ENCODE results near the gene UBE2E2. TPM values are rescaled to one million over a fixed set of nuclear protein-coding genes. Genes with fewer than 3 reads are reported as not detected.

UBE2E2 gene
- total and polyA plus RNA-seq, 2 donors from 2014 or later = 40.9 to 61.7 TPM

- no peaks in the 10 kb centered on the region for H3K9me3 ChIP-seq (ENCODE audit: control insufficient read depth in 2 of 3, insufficient read depth in 1 of 3, low read length in 3 of 3)
- TF ChIP-seq, protein P1, sequence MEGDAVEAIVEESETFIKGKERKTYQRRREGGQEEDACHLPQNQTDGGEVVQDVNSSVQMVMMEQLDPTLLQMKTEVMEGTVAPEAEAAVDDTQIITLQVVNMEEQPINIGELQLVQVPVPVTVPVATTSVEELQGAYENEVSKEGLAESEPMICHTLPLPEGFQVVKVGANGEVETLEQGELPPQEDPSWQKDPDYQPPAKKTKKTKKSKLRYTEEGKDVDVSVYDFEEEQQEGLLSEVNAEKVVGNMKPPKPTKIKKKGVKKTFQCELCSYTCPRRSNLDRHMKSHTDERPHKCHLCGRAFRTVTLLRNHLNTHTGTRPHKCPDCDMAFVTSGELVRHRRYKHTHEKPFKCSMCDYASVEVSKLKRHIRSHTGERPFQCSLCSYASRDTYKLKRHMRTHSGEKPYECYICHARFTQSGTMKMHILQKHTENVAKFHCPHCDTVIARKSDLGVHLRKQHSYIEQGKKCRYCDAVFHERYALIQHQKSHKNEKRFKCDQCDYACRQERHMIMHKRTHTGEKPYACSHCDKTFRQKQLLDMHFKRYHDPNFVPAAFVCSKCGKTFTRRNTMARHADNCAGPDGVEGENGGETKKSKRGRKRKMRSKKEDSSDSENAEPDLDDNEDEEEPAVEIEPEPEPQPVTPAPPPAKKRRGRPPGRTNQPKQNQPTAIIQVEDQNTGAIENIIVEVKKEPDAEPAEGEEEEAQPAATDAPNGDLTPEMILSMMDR (IDR thresholded peaks at IDR 0.05; ENCODE audit: borderline replicate concordance, extremely low read depth, insufficient read depth) = no peak
- no peaks in the 10 kb centered on the region for H3K27me3 ChIP-seq (ENCODE audit: control insufficient read depth, insufficient read depth, low read length)
- FAIRE-seq (no peak), DNase-seq (no peak)
- no peaks in the 10 kb centered on the region for H3K4me1 ChIP-seq (ENCODE audit: control insufficient read depth in 2 of 3, insufficient read depth in 2 of 3, low read depth in 1 of 3, low read length in 3 of 3)
- intact Hi-C loops (cut with DNase I) = no loop called here
- no peaks in the 10 kb centered on the region for H3K36me3 ChIP-seq (ENCODE audit: control insufficient read depth in 2 of 3, insufficient read depth in 3 of 3, low read length in 3 of 3)
- no peak overlapping the region for H3K27ac ChIP-seq (ENCODE audit: low read depth in 2 of 2, low read length in 2 of 2)
- no peak overlapping the region for H3K9ac ChIP-seq (ENCODE audit: low read length in 3 of 3)
- H3K4me3 ChIP-seq (ENCODE audit: low read length in 3 of 3) = no peak overlapping the region
Measured at GRCh38 chr3:23390989-23391553, 187.9 kb downstream of the UBE2E2 start.

- DNase-seq = no peak
- Histone ChIP-seq H3K4me3 (ENCODE audit: low read length in 3 of 3) (no peak overlapping the region), H3K36me3 (ENCODE audit: control insufficient read depth in 2 of 3, insufficient read depth in 3 of 3, low read length in 3 of 3) (no peaks in the 10 kb centered on the region), H3K27ac (ENCODE audit: low read depth in 2 of 2, low read length in 2 of 2) (no peak overlapping the region), H3K9ac (ENCODE audit: low read length in 3 of 3) (no peak overlapping the region), H3K4me1 (ENCODE audit: control insufficient read depth in 2 of 3, insufficient read depth in 2 of 3, low read depth in 1 of 3, low read length in 3 of 3) (no peaks in the 10 kb centered on the region), H3K9me3 (ENCODE audit: control insufficient read depth in 2 of 3, insufficient read depth in 1 of 3, low read length in 3 of 3) (no peaks in the 10 kb centered on the region), H3K27me3 (ENCODE audit: control insufficient read depth, insufficient read depth, low read length) (no peaks in the 10 kb centered on the region)
- TF ChIP-seq, protein P1 (IDR thresholded peaks at IDR 0.05; ENCODE audit: borderline replicate concordance, extremely low read depth, insufficient read depth) = no peak
- no peak for FAIRE-seq
- intact Hi-C loops (cut with DNase I) = no loop called here
Measured at GRCh38 chr3:23395115-23395514, 192.0 kb downstream of the UBE2E2 start.

GRCh38 chr3:23396746-23397145 is 193.6 kb downstream of the UBE2E2 start:
- Histone ChIP-seq H3K9ac (ENCODE audit: low read length in 3 of 3) (no peak overlapping the region), H3K4me1 (ENCODE audit: control insufficient read depth in 2 of 3, insufficient read depth in 2 of 3, low read depth in 1 of 3, low read length in 3 of 3) (no peaks in the 10 kb centered on the region), H3K4me3 (ENCODE audit: low read length in 3 of 3) (no peak overlapping the region), H3K36me3 (ENCODE audit: control insufficient read depth in 2 of 3, insufficient read depth in 3 of 3, low read length in 3 of 3) (no peaks in the 10 kb centered on the region), H3K27ac (ENCODE audit: low read depth in 2 of 2, low read length in 2 of 2) (no peak overlapping the region), H3K27me3 (ENCODE audit: control insufficient read depth, insufficient read depth, low read length) (no peaks in the 10 kb centered on the region), H3K9me3 (ENCODE audit: control insufficient read depth in 2 of 3, insufficient read depth in 1 of 3, low read length in 3 of 3) (no peaks in the 10 kb centered on the region)
- FAIRE-seq (no peak), DNase-seq (no peak)
- intact Hi-C loops (cut with DNase I) = no loop called here
- TF ChIP-seq, protein P1 (IDR thresholded peaks at IDR 0.05; ENCODE audit: borderline replicate concordance, extremely low read depth, insufficient read depth) = no peak

DNA sequence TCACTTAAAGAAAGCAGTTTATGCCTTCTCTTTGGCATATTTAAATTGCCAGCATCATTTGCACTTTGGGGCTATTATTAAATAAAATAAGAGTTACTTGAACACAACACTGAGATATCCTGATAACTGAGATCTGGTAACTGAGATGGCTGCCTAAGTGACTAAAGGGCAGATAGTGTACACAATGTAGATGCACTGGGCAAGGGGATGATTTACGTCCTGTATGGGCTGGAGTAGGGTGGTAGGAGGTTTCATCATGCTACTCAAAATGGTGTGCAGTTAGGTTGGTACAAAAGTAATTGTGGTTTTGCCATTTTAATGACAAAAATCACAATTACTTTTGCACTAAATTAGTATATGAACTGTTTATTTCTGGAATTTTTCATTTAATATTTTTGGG is 196.1 kb downstream of the UBE2E2 start:
- H3K9ac ChIP-seq (ENCODE audit: low read length in 3 of 3) = no peak overlapping the region
- H3K4me3 ChIP-seq (ENCODE audit: low read length in 3 of 3) = no peak overlapping the region
- no peaks in the 10 kb centered on the region for H3K36me3 ChIP-seq (ENCODE audit: control insufficient read depth in 2 of 3, insufficient read depth in 3 of 3, low read length in 3 of 3)
- TF ChIP-seq, protein P1 (IDR thresholded peaks at IDR 0.05; ENCODE audit: borderline replicate concordance, extremely low read depth, insufficient read depth) = no peak
- H3K27ac ChIP-seq (ENCODE audit: low read depth in 2 of 2, low read length in 2 of 2) = no peak overlapping the region
- no peak for DNase-seq
- intact Hi-C loops (cut with DNase I) = no loop called here
- no peak for FAIRE-seq
- H3K4me1 ChIP-seq (ENCODE audit: control insufficient read depth in 2 of 3, insufficient read depth in 2 of 3, low read depth in 1 of 3, low read length in 3 of 3) = no peaks in the 10 kb centered on the region
- no peaks in the 10 kb centered on the region for H3K27me3 ChIP-seq (ENCODE audit: control insufficient read depth, insufficient read depth, low read length)
- no peaks in the 10 kb centered on the region for H3K9me3 ChIP-seq (ENCODE audit: control insufficient read depth in 2 of 3, insufficient read depth in 1 of 3, low read length in 3 of 3)
